OCI-LY3 (cell line): ENCODE data around the gene TBXAS1.

Source experiments
- H2AFZ ChIP-seq: fragments of 200-600, 300-600 bp; shearing (Covaris generic); 2 replicates; pipeline ENCODE4 v1.6.0; 2014; ENCODE audit warnings: antibody characterized with exemption, low read depth, low read length
- H3K27ac ChIP-seq: fragments of 200-600, 300-600 bp; sonication (generic); 2 replicates; pipeline ENCODE4 v1.5.1; 2014; ENCODE audit warnings: mild to moderate bottlenecking, low read length, moderate library complexity, mixed read lengths
- H3K27me3 ChIP-seq: fragments of 200-600, 300-600 bp; sonication (generic); 2 replicates; pipeline ENCODE4 v1.6.1; 2014; ENCODE audit warnings: low read depth, low read length, mixed read lengths
- H3K36me3 ChIP-seq: fragments of 200-600, 300-600 bp; sonication (generic); replicated peaks from 2 replicates; pipeline ENCODE3; 2014; ENCODE audit warnings: low read depth, low read length, mixed read lengths
- H3K4me1 ChIP-seq: fragments of 300-600, 200-600 bp; sonication (generic); 2 replicates; pipeline ENCODE4 v1.6.1; 2014; ENCODE audit warnings: low read length, mixed read lengths
- H3K4me2 ChIP-seq: fragments of 200-600, 300-600 bp; sonication (generic); 2 replicates; pipeline ENCODE4 v1.6.1; 2014; ENCODE audit warnings: low read length, mixed read lengths
- H3K4me3 ChIP-seq: fragments of 300-600, 200-600 bp; sonication (generic); 2 replicates; pipeline ENCODE4 v1.5.1; 2014; ENCODE audit warnings: antibody characterized with exemption, mild to moderate bottlenecking, low read length, moderate library complexity
- H3K79me2 ChIP-seq: fragments of 300-600, 200-600 bp; shearing (Covaris generic); 2 replicates; pipeline ENCODE4 v1.6.1; 2014; ENCODE audit warnings: mild to moderate bottlenecking, low read length, mixed read lengths
- H3K9ac ChIP-seq: fragments of 300-600, 200-600 bp; shearing (Covaris generic); 2 replicates; pipeline ENCODE4 v1.6.0; 2014; ENCODE audit warnings: mild to moderate bottlenecking, low read length, moderate library complexity
- H3K9me3 ChIP-seq: fragments of 200-600, 300-600 bp; shearing (Covaris generic); 2 replicates; pipeline ENCODE4 v1.6.1; 2014; ENCODE audit warnings: low read length, mixed read lengths; ENCODE audit not compliant: insufficient read depth
- H4K20me1 ChIP-seq: fragments of 200-600, 300-600 bp; sonication (generic); 2 replicates; pipeline ENCODE4 v1.6.1; 2016; ENCODE audit warnings: low read length, mixed read lengths; ENCODE audit not compliant: insufficient read depth
- CTCF ChIP-seq: fragments of 200-600, 300-600 bp; sonication (generic); IDR thresholded peaks from 2 replicates; pipeline ENCODE4 v1.5.1; 2014; ENCODE audit warnings: antibody characterized with exemption, low read length, low read depth
- EZH2phosphoT487 ChIP-seq: fragments of 200-600 bp; shearing (Covaris generic); IDR thresholded peaks from 2 replicates; pipeline ENCODE4 v1.6.1; 2018; ENCODE audit warnings: antibody characterized with exemption, mixed run types, low read depth

Gene TBXAS1

GRCh38 chr7:139799586-139799985 lies 29.5 kb upstream of the TBXAS1 start:
- TF ChIP-seq EZH2phosphoT487 = no peak
- no peak for TF ChIP-seq CTCF
- no peak overlapping the region for H3K27ac ChIP-seq
- no peak overlapping the region for H3K4me3 ChIP-seq
- H3K9me3 ChIP-seq = no peaks in the 10 kb centered on the region
- H3K79me2 ChIP-seq = no peaks in the 10 kb centered on the region
- H3K27me3 ChIP-seq = peaks cover 13% of the 10 kb centered on the region; the same call in 1 of the 2 replicates
- no peak overlapping the region for H3K9ac ChIP-seq
- H2AFZ ChIP-seq = no peak overlapping the region
- H4K20me1 ChIP-seq = no peaks in the 10 kb centered on the region
- H3K36me3 ChIP-seq = no peaks in the 10 kb centered on the region
- H3K4me1 ChIP-seq = peaks cover 9% of the 10 kb centered on the region
- H3K4me2 ChIP-seq = no peak overlapping the region

- H4K20me1 ChIP-seq = no peaks in the 10 kb centered on the region
- no peaks in the 10 kb centered on the region for H3K36me3 ChIP-seq
- no peak overlapping the region for H3K27ac ChIP-seq
- TF ChIP-seq CTCF (no peak), EZH2phosphoT487 (no peak)
- H3K4me1 ChIP-seq = 0 out of 2 replicates have a peak, but pooled peaks cover under 1% of the 10 kb centered on the region
- H2AFZ ChIP-seq = no peak overlapping the region
- no peak overlapping the region for H3K4me3 ChIP-seq
- H3K27me3 ChIP-seq = peaks cover 6% of the 10 kb centered on the region; the same call in 1 of the 2 replicates
- H3K9ac ChIP-seq = no peak overlapping the region
- H3K79me2 ChIP-seq = no peaks in the 10 kb centered on the region
- no peaks in the 10 kb centered on the region for H3K9me3 ChIP-seq
- H3K4me2 ChIP-seq = no peak overlapping the region
These were observed 24.5 kb upstream of the TBXAS1 start for GRCh38 chr7:139804571-139804970.

GRCh38 chr7:139807009-139807408 lies 22.1 kb upstream of the TBXAS1 start:
- Histone ChIP-seq H3K79me2 (no peaks in the 10 kb centered on the region), H3K4me2 (no peak overlapping the region), H3K27me3 (peaks cover 19% of the 10 kb centered on the region), H3K4me1 (no peaks in the 10 kb centered on the region), H3K9me3 (no peaks in the 10 kb centered on the region), H4K20me1 (no peaks in the 10 kb centered on the region), H2AFZ (no peak overlapping the region), H3K27ac (no peak overlapping the region), H3K4me3 (no peak overlapping the region), H3K9ac (no peak overlapping the region), H3K36me3 (no peaks in the 10 kb centered on the region)
- TF ChIP-seq CTCF = no peak
- no peak for TF ChIP-seq EZH2phosphoT487

- no peak overlapping the region for H3K9ac ChIP-seq
- no peaks in the 10 kb centered on the region for H3K36me3 ChIP-seq
- TF ChIP-seq CTCF (no peak), EZH2phosphoT487 (no peak)
- H3K9me3 ChIP-seq = no peaks in the 10 kb centered on the region
- no peak overlapping the region for H3K27ac ChIP-seq
- no peaks in the 10 kb centered on the region for H3K4me1 ChIP-seq
- no peaks in the 10 kb centered on the region for H4K20me1 ChIP-seq
- no peak overlapping the region for H2AFZ ChIP-seq
- H3K79me2 ChIP-seq = no peaks in the 10 kb centered on the region
- no peak overlapping the region for H3K4me2 ChIP-seq
- H3K27me3 ChIP-seq = peaks cover 24% of the 10 kb centered on the region
- H3K4me3 ChIP-seq = no peak overlapping the region
These were observed 20.6 kb upstream of the TBXAS1 start for GRCh38 chr7:139808427-139808826.
